K562 (cell line): Measurements from ENCODE around the gene LMTK2. TPM values are rescaled to one million over a fixed set of nuclear protein-coding genes. Genes with fewer than 3 reads are reported as not detected.

Experiments used
- ADNP ChIP-seq: fragments of 200-800 bp; sonication (Bioruptor generic); IDR thresholded peaks from 2 replicates; pipeline ENCODE4 v1.6.1; 2016; ENCODE audit warnings: missing genetic modification characterization, missing compliant biosample characterization
- CGGBP1 ChIP-seq: fragments of 250-450 bp; sonication (Bioruptor Pico); IDR thresholded peaks from 2 replicates; pipeline ENCODE4 v1.9.0; 2021; ENCODE audit warnings: mild to moderate bottlenecking
- CREB3L1 ChIP-seq: fragments of 450-650 bp; IDR thresholded peaks from 2 replicates; pipeline ENCODE4 v1.6.1; 2014; ENCODE audit warnings: low read depth, mild to moderate bottlenecking, moderate library complexity, borderline replicate concordance
- CREM ChIP-seq: IDR thresholded peaks from 2 replicates; pipeline ENCODE4 v1.6.1; 2014; ENCODE audit warnings: antibody characterized with exemption, low read depth
- HDAC1 ChIP-seq, 2 experiments: fragments of 450-650 bp; IDR thresholded peaks; 2 replicates each; pipeline ENCODE4 v1.6.1; 2016 to 2017; ENCODE audit warnings: inconsistent platforms in 1 of 2, mild to moderate bottlenecking in 1 of 2, moderate library complexity in 1 of 2
- MAFF ChIP-seq: IDR thresholded peaks from 2 replicates; pipeline ENCODE4 v1.6.1; 2012; ENCODE audit warnings: low read length, improper control_type of control experiment
- MYNN ChIP-seq, 2 experiments: sonication (generic); formaldehyde crosslinking in 1 of 2; IDR thresholded peaks; 2 replicates each; pipeline versions ENCODE4 v1.5.0 to v1.6.1; 2016 to 2020; ENCODE audit warnings: antibody characterized with exemption in 1 of 2, missing genetic modification reagents in 1 of 2
- NR2C1 ChIP-seq, 2 experiments: fragments of 450-650 bp; IDR thresholded peaks; 2 replicates each; pipeline ENCODE4 v1.6.1; 2017; ENCODE audit warnings: mild to moderate bottlenecking in 2 of 2, antibody characterized with exemption in 1 of 2, inconsistent platforms in 1 of 2, missing compliant biosample characterization in 1 of 2, missing genetic modification characterization in 1 of 2
- RBM25 ChIP-seq: fragments of 200-400 bp; formaldehyde crosslinking; IDR thresholded peaks from 2 replicates; pipeline ENCODE4 v1.6.1; 2018; ENCODE audit warnings: low read length, low read depth, moderate library complexity; ENCODE audit not compliant: severe bottlenecking
- SP1 ChIP-seq: sonication (generic); formaldehyde crosslinking; IDR thresholded peaks from 2 replicates; pipeline ENCODE4 v1.8.1; 2022; ENCODE audit warnings: mild to moderate bottlenecking, missing genetic modification reagents
- TOE1 ChIP-seq, 2 experiments: fragments of 450-650 bp in 1 of 2; sonication (generic) in 1 of 2; formaldehyde crosslinking in 1 of 2; IDR thresholded peaks; 2 replicates each; pipeline versions ENCODE4 v1.7.1 to v1.8.0; 2016 to 2022; ENCODE audit warnings: borderline replicate concordance in 2 of 2, mild to moderate bottlenecking in 2 of 2, antibody characterized with exemption in 1 of 2, inconsistent platforms in 1 of 2, low read depth in 1 of 2, missing genetic modification reagents in 1 of 2, moderate library complexity in 1 of 2
- ZKSCAN1 ChIP-seq: fragments of 150-350 bp; IDR thresholded peaks from 2 replicates; pipeline ENCODE4 v1.6.1; 2016; ENCODE audit warnings: low read depth, low read length
- ZNF280B ChIP-seq: fragments of 250-450 bp; sonication (Bioruptor Pico); IDR thresholded peaks from 2 replicates; pipeline ENCODE4 v1.5.1; 2021; ENCODE audit warnings: mild to moderate bottlenecking
- polyA plus RNA-seq, 8 experiments: library from polyadenylated mRNA; depleted of rRNA in 4 of 8; stranded (reverse) in 5 of 8; unstranded in 3 of 8; fragments of >200 nt; fragmentation: Nextera tagmentation in 2 of 8; fragmentation: Illumina TruSeq in 1 of 8; extraction: Ambion mirVana in 2 of 8; extraction: Trizol in 1 of 8; gene quantifications; 2 replicates each; pipeline versions ENCODE4 v1.2.1 to v1.2.3, GENCODE V29; 2011 to 2014; ENCODE audit warnings: inconsistent platforms in 1 of 8, missing spikeins in 1 of 8
- total RNA-seq, 7 experiments: library from RNA; depleted of rRNA in 6 of 7; stranded (reverse); fragments of >200 nt in 6 of 7; fragmentation: Illumina TruSeq in 2 of 7; extraction: Trizol in 2 of 7; gene quantifications; 2 replicates each; pipeline versions ENCODE4 v1.2.1 to v1.2.3, GENCODE V29; 2011 to 2021; ENCODE audit warnings: low replicate concordance in 1 of 7

LMTK2 gene
- total and polyA plus RNA-seq, 9 of the 15 experiments (the other 6 are each of a cell fraction or from before 2014, with no cell fraction given), result 0.78 to 16.4 (median 6.3) TPM

GRCh38 chr7:98251601-98252424 lies 145.2 kb downstream of the LMTK2 start, which contains the start of gene TECPR1 (continued):
- no peak for TF ChIP-seq CGGBP1 (CRISPR knock-in tag)
- peak in 1 of 2 experiments; percentile 73; a peak in 1 of 4 replicates for TF ChIP-seq HDAC1 (IDR thresholded peaks at IDR 0.05)
- TF ChIP-seq ZKSCAN1, result no peak
- no peak for TF ChIP-seq TOE1 (IDR thresholded peaks at IDR 0.05; ENCODE audit: borderline replicate concordance)
- no peak for TF ChIP-seq TOE1 (CRISPR knock-in tag; IDR thresholded peaks at IDR 0.05; ENCODE audit: borderline replicate concordance, low read depth)
- TF ChIP-seq ZNF280B (CRISPR knock-in tag), result no peak
- no peak for TF ChIP-seq ADNP (tag)
- peak; percentile 49; the same call in 1 of the 2 replicates for TF ChIP-seq CREB3L1
- TF ChIP-seq RBM25, result peak; percentile 100
- peak; percentile 86 for TF ChIP-seq CREM
- TF ChIP-seq SP1 (CRISPR knock-in tag), result peak; percentile 91
- no peak for TF ChIP-seq MAFF
- peak; percentile 90 for TF ChIP-seq NR2C1 (IDR thresholded peaks at IDR 0.05)
- peak; percentile 76 for TF ChIP-seq NR2C1 (tag; IDR thresholded peaks at IDR 0.05)
- TF ChIP-seq MYNN (IDR thresholded peaks at IDR 0.05), result no peak
- TF ChIP-seq MYNN (CRISPR knock-in tag; IDR thresholded peaks at IDR 0.05), result no peak
